Left cardiac atrium (tissue), 4 donors: Measurements from ENCODE around the gene FRAS1. TPM values are rescaled to one million over a fixed set of nuclear protein-coding genes. Genes with fewer than 3 reads are reported as not detected.
A peak's percentile ranks its signal among the peaks of the same experiment; 100 is the strongest.
"Not testable (repeated sequence)": the region's sequence is repeated elsewhere in the genome, so short reads cannot be mapped to it uniquely, and the experiment has no call there.

ENCODE experiments used
- ATAC-seq, 2 donors: fragments of 200-7000 bp; cut with Tn5 transposase; one replicate each; pipeline ENCODE4 v1.9.1; 2020; ENCODE audit warnings: mild to moderate bottlenecking in 2 of 2, moderate library complexity in 2 of 2
- DNase-seq: peaks from one replicate; pipeline ENCODE4 v3.0.0-alpha.2; 2020
- intact Hi-C, 2 donors: fragments of 100-400 bp; cut with DNase I; formaldehyde crosslinking; loops; one replicate each; pipeline versions ENCODE4 v1.14.1 to v1.15.1; 2022 to 2023
- total RNA-seq, 2 donors: library from RNA; stranded (reverse); fragmentation: NEBNext Ultra II Directional; extraction: Animal tissue kit (Norgen Biotek cat#: 25700); gene quantifications; one replicate each; pipeline ENCODE4 v1.2.1, GENCODE V29; 2021
- donor health status: DM: no; HTN: yes; CAD: no.
- donor health status: DM: no; HTN: yes; CAD: no; lungs with severe emphysema.
- donor health status: DM: yes; HTN: yes; CAD: no.
- donor health status: Dilated cardiomyopathy.

The FRAS1 gene
- total RNA-seq, 2 donors from 2014 or later = 5.0 to 5.2 TPM

DNA sequence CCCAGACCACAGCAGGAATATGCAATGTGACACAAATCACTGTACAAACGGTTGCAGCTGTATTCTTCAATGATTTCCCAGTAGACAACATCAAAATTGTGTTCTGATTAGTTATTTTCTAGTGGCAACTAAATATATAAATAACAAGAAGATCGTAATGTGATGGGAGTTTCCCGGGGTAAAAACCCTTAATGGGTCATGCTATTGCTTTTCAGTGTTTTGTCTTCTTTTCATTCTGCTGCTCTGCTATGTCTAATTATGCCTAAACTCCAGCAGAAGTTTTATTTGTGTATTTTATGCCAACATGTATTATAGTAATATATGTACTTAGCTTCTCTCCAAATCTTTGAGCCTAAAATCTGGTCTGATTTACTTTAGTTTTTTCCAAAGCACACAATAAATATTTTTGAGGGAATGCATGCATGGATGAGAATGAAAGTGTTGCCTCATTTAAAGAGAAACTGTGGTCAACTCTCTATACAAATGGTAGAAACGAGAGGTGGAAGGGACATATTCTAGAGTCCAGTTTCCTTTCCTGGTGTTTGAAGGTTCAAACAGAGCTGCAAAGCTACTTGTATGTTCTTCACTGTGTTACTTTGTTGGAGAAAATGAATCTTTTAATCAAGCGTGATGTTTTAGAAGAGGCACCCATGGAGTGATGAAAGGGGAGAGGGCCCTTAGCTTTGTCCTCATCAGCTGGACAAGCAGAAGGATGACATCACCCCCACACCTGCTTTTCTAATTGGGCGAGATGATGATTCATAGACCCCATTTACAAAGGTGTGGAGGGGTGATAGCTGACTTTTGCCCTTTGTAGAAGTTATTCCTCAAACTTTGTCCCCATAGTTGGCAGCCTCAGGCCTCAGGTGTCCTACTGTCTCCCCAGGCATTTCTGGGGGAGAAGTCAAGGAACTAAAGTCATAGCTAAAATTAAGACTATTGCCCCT lies 129.7 kb downstream of the FRAS1 start:
- no peak for ATAC-seq
- DNase-seq = no peak
- intact Hi-C loops = loop anchor here in 1 of 2 donors (5.0 kb wide), 1 partner anchor 50 kb away; no protein-coding TSS in a partner anchor

DNA sequence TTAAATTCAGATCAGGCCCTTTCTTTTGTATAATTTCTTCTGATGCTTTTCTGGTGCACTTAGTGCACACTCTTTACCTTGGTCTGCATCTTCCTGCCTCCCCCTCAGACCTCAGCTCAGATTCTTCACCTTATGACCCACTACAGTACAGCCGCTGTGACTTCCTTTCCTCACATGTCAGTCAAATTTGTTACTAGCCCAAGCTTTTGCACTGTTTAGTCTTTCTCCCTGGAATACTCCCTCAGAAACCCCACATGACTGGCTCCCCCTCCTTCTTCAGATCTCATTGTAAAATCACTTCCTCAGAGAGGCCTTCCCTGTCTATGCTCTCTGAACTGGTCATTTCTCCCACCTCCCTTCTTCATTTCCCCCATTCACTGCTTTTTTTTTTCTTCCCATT lies 132.9 kb downstream of the FRAS1 start:
- intact Hi-C loops = no loop called here
- ATAC-seq = no peak
- no peak for DNase-seq

DNA sequence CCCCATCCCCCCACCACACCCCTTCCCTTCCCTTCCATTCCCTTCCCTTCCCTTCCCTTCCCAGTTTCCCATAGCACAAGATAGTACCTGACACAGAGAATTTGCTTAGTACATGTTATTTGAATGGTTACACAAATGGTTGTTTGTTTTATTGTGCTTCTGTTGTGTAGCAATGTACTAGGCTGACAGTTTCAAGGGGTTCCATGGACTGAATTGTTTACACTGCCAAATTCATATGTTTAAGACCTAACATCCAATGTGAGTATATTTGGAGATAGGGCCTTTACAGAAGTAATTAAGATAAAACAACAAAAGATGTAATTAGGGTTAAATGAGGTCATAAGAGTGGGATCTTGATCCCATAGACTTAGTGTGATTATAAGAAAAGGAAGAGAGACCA lies 133.5 kb downstream of the FRAS1 start:
- intact Hi-C loops = no loop called here
- no peak for ATAC-seq
- no peak for DNase-seq

GRCh38 chr4:78197947-78198346 lies 140.8 kb downstream of the FRAS1 start:
- ATAC-seq (no peak), DNase-seq (no peak)
- intact Hi-C loops = no loop called here

GRCh38 chr4:78199984-78200383 lies 142.9 kb downstream of the FRAS1 start:
- no peak for ATAC-seq
- intact Hi-C loops = no loop called here
- no peak for DNase-seq

DNA sequence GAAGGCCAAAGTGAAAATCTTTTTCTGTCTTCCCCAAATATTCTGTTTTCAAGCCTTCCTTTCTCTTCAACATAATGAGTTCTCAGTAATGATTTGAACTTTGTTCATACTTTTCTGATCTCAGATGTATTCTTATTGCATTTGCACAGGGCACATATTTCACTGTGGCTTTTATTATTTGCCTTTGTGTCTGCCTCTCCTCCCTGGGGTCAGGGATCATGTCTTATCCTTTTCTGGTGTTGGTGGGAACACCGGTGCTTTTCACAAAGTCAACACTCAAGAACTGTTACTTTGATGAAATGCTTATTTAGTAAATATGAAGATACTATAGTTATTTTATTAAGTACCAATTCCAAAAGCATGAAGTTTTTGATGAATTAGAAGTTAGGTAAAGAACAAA lies 143.8 kb downstream of the FRAS1 start:
- ATAC-seq (no peak), DNase-seq (no peak)
- intact Hi-C loops = no loop called here

DNA sequence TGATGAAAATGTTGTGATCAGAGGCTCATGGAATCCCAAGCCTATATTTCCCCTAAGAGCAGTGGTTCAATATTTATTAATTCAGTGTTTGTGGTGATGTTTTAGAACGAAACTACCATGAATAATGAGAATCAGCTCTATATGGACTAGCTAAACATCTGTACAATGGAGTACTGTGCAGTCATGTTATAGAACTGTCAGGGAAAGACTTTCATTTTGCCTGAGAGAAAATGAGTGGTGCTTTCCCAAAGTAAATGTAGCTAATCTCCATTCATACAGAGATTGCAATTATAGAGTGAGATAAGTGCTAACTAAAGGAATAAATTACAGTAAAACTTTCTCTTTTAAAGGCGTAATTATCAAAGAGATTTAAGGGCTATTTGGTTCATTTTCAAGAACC lies 147.1 kb downstream of the FRAS1 start:
- DNase-seq = no peak
- intact Hi-C loops = no loop called here
- no peak for ATAC-seq

GRCh38 chr4:78205591-78205990 lies 148.5 kb downstream of the FRAS1 start:
- intact Hi-C loops = no loop called here
- ATAC-seq (no peak), DNase-seq (no peak)

DNA sequence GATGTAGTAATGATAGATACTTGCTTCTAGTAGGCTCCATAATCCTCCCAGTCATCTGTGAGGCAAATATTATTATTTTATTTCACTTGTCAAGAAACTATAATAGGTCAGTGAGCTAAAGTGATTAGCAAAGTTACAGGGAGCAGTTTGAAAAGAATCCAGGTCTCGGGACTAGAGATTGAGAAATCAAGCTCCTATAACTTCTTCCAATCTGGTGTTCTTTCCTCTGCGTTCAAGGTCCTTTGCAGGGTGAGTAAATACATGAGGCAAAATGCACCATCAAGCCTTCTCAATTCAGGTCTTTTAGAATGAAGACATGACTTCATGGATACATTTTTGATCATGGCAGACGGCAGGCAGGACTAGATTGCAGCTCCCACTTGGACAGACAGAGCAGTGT lies 150.4 kb downstream of the FRAS1 start:
- DNase-seq (no peak), ATAC-seq (no peak)
- intact Hi-C loops = no loop called here

- intact Hi-C loops = no loop called here
- ATAC-seq (no peak), DNase-seq (no peak)
These were observed 150.8 kb downstream of the FRAS1 start for GRCh38 chr4:78207951-78208350.

- DNase-seq, ATAC-seq, intact Hi-C loops: not testable (repeated sequence)
These were observed 151.8 kb downstream of the FRAS1 start for GRCh38 chr4:78208896-78209295.

DNA sequence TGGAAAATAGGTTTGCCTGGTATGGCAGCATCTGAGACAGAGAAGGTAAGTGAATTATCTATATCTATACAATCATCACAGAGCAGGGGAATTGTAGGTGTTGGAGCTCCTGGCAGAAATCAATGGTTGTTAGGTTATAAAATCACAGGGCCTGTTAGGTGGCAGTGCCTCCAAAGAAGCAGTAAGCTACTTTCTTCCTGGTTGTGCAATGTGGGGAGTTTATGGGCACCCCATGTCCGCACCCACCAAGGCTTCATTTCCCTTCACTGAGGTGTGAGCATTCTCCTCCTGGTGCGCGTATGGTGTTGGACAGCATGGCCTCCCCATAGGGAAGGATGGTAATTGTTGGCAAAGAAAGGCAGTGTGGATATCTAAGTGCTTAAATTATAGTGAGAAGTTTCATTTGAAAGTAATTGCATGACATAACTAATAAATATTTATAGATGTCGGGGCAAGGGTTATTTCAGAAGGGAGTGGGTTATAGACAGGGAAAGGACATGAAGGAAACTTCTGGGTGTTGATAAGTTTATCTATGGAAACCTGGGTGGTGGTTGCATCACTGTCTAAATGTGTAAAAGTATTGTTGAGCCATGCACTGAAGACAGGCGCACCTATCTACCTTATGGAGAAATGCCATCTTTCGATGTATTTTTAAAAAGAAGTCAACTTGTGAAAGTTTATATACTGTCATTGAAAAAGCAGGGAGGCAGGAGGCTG lies 153.7 kb downstream of the FRAS1 start:
- intact Hi-C loops = no loop called here
- DNase-seq (no peak), ATAC-seq (no peak)

DNA sequence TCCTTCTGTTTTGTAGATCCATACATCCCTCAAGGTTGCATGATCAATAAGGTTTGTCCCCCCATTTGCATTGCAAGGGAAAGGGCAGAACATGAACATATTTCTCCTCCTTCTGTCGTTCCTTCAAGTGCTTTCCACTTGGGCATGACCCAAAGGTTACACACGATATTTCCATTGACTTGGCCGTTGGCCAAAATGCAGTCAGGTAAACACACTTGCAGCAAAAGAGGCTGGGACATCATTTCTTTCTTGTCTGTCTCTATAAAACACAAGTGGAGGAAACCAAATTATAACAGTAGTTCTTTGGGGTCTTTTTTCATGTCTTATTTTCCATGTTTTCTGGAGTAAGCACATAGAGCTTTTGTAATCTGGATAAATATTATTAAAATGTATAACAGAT lies 156.1 kb downstream of the FRAS1 start:
- intact Hi-C loops = no loop called here

GRCh38 chr4:78214078-78214477 lies 157.0 kb downstream of the FRAS1 start:
- intact Hi-C loops = no loop called here
- DNase-seq = no peak
- ATAC-seq = no peak

More for the DNA sequence above, 156.1 kb downstream of the FRAS1 start:
- ATAC-seq (no peak), DNase-seq (no peak)

- DNase-seq = no peak
- intact Hi-C loops = no loop called here
- ATAC-seq = no peak
These were observed 160.4 kb downstream of the FRAS1 start for GRCh38 chr4:78217557-78217956.

- intact Hi-C loops = no loop called here
- ATAC-seq (no peak), DNase-seq (no peak)
These were observed 161.1 kb downstream of the FRAS1 start for GRCh38 chr4:78218260-78218659.

DNA sequence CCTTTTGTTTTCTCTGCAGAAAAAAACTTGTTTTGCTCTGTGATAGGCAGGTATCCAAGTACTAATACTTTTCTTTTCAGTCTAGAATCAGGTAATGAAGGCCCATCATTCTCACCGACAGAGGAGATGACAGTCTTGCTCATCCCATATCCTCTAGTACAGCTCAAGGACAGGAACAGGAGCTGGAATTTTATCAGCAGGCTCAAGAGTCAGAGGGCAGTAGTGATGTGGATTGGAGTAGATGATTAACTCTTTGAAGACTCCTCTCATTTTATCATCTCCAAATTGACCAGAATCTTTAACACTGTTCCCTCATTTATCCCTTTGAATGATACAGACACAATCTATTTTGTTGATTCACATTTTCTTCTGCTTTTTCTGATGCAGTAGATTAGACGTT lies 162.7 kb downstream of the FRAS1 start:
- peak; percentile 50 to 53 for ATAC-seq
- DNase-seq = no peak
- intact Hi-C loops = no loop called here

DNA sequence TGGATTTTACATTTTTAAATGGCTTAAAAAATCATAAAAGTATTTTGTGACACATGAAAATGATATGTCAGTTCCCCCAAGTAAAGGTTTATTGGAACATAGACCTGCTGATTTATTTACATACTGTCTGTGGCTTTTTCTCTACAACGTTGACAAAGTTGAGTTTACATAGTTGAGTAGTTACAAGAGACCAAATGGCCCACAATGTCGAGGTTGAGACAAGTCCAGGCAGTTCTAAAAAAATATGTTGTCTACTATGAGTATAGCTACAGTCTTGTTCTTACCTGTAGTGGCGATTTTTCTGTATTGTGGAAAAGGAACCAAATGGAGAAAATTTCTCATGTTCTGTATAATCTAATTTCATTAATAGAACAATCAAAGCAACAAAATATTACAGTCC lies 163.2 kb downstream of the FRAS1 start:
- ATAC-seq (no peak), DNase-seq (no peak)
- intact Hi-C loops = no loop called here

DNA sequence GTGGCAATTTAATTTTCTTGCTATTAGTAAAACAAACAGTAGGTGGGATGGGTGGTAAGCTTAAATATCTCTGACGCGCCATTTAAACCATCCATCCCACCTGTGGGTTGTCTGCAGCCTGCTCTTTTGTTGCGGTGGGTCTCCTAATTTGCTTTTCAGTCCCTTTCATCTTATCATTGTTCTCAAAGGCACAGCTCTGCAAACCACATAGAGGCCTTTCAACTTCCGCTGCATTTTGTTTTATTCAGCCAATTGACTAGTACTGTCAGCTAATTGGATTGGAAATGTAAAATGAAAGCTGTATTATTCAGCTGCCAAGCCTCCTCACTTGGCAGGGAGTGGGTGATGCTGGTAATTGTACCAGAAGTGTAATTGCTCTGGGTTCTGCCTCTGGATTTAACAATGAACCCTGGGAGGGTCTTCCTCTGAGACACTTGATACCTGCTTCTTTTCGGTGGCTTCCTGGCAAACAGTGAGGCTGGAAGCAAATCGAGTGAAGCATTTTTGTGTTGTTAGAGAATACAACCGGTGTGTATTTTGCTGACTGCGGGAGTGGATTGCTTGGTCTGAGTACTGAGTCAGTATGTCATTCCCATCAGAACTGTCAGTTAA lies 165.6 kb downstream of the FRAS1 start:
- intact Hi-C loops = no loop called here
- DNase-seq (no peak), ATAC-seq (no peak)

DNA sequence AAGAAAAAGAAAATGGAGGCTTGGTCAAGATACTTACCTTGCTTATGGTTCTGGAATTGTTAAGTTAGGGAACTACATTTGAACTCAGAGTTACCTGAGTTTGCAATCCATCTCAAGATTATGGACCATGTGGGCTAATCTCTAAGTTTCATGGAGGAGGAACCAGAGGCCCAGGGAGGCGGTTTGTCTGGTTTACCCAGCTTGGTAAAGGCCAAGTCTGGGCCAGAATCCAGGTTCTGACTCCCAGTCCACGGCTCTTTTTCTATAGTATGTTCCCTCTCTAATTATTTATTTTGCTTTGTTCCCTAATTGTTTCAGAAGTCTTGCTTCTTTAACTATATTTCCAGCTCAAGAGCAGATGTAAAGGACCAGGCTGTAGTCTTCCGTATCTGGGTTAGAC lies 168.1 kb downstream of the FRAS1 start:
- no peak for DNase-seq
- ATAC-seq = no peak
- intact Hi-C loops = no loop called here
